Right renal cortex interstitium (tissue), 3 donors: Measurements from ENCODE around the gene ACP5. TPM values are rescaled to one million over a fixed set of nuclear protein-coding genes. Genes with fewer than 3 reads are reported as not detected.
A peak's percentile ranks its signal among the peaks of the same experiment; 100 is the strongest.
"Not testable (repeated sequence)": the region's sequence is repeated elsewhere in the genome, so short reads cannot be mapped to it uniquely, and the experiment has no call there.

Source experiments
- DNase-seq, 3 donors: peaks; one replicate each; pipeline ENCODE4 v3.0.0-alpha.2; 2013; ENCODE audit warnings: low read depth in 3 of 3, low spot score in 2 of 3
- polyA plus RNA-seq, 3 donors: library from polyadenylated mRNA; unstranded; fragments of 120-200 nt; gene quantifications; one replicate each; pipeline ENCODE4 v1.2.1, GENCODE V29; 2013; ENCODE audit not compliant: insufficient read length in 3 of 3

Gene ACP5
- polyA plus RNA-seq: 10 to 100 TPM; 12.6 to 17.2 (median 15.5) TPM

DNA sequence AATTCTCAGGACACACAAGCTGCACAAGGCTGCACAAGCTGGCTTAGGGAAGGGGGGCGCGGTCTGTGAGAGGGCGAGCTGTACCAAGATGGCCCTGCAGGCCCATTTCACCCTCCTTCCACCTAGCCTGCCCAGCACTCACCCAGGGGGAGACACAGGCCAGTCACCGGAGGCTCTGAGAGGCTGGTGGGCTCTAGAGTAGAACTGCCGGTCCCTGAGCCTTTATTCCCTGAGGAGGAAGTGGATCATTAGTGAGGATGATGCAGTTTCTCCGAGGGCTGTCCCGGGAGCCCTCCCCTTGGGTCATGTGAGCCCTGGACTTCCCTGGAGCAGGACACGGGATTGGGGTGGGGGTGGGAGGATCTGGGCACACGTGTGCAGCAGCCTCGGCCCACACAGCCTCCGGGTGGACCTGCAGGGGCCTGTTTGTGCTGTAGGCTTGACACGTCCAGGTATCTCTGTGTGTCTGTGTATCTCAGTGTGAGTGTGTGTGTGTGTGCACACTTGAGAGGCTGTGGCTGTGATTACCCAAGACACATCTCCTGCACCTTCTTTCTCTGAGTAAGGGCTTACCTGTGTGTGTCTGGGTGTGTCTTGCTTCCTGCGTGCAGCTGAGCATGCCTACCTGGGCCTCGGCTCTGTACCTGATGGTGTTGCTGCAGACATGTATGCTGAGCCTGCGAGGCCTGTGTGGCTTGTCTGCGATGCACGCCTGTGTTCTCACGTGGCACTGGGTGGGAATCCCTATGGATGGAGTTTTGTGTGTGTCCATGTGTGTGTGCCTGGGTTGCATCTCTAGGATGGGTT is at the start of gene ACP5:
Gene ACP5, minus strand, starts transcription at position 195 of the 807 bp plus-strand sequence. CDS start 328 bp downstream, outside the sequence.
- no peak for DNase-seq

DNA sequence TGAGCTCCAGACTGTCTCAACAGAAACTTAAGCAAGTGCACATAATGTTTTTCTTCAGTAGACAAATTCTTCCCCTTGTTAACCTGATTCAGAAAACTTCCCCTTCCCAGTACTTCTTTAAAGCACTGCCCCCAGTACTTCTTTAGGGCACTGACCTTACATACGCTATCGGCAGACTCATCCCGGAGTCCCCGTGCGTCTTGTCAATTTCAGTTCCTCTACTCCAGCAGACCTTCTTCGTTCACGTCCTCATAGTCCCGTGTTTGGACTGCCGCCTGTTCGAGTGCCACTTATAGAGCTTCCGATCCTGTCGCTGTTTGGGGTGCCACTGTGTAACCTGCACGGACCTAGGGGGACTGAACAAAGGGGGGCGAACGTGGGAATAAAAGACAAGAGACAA is 48.8 kb upstream of the ACP5 start:
- DNase-seq: no peak

GRCh38 chr19:11624069-11624463 is 46.6 kb upstream of the ACP5 start:
- no peak for DNase-seq

GRCh38 chr19:11622401-11622800 is 45.0 kb upstream of the ACP5 start:
- not testable (repeated sequence) for DNase-seq

GRCh38 chr19:11620553-11620952 is 43.1 kb upstream of the ACP5 start:
- DNase-seq: no peak

GRCh38 chr19:11617180-11618062 is 40.0 kb upstream of the ACP5 start:
- DNase-seq: no peak

DNA sequence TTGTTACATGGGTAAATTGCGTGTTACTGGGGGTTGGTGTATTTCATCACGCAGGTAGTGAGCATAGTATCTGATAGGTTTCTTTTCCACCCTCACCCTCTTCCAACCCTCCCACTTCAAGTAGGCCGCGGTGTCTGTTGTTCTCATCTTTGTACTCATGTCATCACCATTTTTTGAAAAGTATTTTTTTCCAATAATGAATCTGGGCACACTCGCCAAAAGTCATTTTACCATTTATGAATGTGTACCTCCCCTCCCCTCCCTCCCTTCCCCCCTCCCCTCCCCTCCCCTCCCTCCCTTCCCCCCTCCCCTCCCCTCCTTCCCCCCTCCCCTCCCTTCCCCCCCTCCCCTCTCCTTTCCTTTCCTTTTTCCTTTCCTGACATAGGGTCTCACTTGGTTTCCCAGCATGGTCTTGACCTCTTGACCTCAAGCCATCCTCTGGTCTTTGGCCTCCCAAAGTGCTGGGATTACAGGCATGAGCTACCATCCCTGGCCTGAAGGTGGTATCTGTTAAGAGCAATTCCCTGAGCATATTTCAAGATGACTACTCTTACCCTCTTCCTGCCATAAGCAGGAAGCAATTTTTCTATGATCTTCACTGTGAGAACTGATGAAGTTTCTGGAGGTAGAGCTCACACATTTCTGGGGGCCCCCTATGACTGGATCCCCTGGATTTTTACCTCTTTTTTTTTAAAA is 35.5 kb upstream of the ACP5 start:
- no peak for DNase-seq

DNA sequence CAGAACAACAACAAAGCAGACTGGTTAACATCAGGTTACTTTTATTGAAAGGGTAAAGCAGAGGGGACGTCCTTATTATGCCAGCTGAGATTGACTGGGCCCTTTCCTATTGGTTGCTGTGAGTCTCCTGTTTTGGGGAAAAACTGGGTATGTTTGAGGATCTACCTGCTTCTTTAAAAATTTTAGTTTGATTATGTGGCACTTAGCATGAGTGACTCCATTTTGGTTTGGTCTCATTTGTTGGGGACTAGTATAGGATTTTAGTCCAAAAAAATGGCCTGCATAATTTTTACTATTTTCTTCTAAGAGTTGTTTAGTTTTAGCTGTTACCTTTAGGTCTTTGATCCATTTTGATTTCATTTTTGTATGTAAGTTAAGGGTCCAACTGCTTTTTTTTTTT is 34.3 kb upstream of the ACP5 start:
- no peak for DNase-seq

- DNase-seq: no peak
Observed at GRCh38 chr19:11606484-11606883, 29.0 kb upstream of the ACP5 start.

- not testable (repeated sequence) for DNase-seq
Observed at GRCh38 chr19:11599704-11600103, 22.3 kb upstream of the ACP5 start.

DNA sequence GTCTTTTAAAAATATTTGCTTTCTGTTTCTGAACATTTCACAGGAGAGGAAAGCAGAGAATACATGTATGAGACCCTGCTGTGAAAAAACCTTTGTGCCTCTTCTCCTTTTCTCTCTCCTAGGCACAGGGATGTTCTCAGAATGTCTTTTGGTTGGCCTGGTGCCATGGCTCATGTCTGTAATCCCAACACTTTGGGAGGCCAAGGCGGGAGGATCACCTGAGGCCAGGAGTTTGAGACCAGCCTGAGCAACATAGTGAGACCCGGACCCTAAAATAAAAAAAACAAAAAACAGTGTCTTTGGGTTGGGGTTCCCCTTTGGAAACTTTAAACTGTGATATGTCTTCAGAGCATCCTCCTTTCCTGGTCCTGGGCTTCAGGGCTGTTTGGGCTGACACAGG is 21.3 kb upstream of the ACP5 start:
- DNase-seq: no peak

- DNase-seq: no peak
Observed at GRCh38 chr19:11598103-11598483, 20.6 kb upstream of the ACP5 start.

- peak; percentile 97 to 98 (median 98) for DNase-seq
Observed at GRCh38 chr19:11597202-11598102, 20.0 kb upstream of the ACP5 start, which contains the start of gene ZNF627. Gene ZNF627 (plus strand): TSS chr19:11597483. CDS start chr19:11597628, 145 bp downstream.

- DNase-seq: no peak
Observed at GRCh38 chr19:11596156-11596555, 18.7 kb upstream of the ACP5 start.

DNA sequence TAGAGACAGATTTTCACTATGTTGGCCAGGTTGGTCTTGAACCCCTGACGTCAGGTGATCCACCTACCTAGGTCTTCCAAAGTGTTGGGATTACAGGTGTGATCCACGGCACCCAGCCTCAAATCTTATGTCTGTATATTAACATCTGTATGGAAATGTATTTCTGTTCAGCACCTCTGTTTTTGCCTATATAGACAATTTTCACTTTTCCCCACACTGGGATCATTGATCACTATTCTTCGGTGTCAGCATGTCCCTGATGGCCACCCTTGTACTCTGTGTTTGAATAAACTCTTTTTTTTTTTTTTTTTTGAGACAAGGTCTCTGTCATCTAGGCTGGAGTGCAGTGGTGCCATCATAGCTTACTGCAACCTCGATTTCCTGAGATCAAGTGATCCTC is 16.6 kb upstream of the ACP5 start:
- DNase-seq: no peak

DNA sequence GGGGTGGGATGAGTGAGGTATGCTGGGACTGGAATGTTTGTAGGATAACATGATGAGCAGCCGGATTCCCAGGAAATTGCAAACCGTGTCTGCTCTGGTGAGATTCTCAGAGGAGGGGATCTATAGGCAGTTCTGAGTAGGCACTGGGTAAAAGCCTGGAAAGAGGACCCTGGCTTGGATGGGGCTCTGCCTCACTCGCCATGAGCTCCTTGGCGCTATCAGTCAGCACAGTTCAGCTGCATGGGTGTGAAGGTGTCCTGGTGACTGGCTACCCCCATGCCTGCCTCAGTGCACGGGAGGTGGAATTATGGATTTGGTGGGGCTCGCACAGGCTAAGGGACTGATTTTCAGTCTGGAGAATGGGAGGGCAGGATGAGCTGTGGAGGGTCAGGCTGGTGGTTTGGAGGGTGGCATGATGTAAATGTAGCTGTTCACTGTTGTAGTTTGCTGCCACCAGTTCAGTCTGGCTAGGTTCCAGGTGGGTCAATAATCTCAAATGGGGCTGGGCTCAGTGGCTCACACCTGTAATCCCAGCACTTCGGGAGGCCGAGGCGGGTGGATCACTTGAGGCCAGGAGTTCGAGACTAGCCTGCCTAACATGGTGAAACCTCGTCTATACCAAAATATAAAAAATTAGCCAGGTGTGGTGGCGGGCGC is 10.7 kb upstream of the ACP5 start:
- no peak for DNase-seq

DNA sequence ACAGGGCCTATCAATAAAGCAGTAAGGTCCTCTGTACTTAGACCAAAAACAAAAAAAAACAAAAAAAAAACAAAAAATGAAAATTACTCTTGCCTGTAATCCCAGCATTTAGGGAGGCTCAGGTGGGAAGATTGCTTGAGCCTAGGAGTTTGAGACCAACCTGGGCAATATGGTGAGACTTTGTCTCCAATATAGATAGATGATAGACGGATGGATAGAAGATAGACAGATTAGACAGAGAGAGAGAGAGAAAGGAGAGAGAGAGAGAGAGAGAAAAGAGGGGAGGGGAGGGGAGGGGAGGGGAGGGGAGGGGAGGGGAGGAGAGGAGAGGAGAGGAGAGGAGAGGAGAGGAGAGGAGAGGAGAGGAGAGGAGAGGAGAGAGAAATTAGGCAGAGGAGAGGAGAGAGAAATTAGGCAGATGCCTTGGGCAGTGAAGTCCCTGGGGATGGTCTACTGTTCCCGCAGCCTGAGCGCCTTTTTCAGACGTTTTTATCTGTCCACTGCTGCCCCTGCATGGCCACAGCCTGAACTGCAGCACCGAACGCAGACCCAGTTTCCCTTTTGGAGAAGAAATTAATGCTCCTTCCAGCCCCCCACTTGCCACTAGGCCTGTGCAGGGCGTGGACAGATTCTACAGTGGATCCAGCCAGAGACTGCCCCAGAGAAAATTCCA is 10.0 kb upstream of the ACP5 start:
- DNase-seq: no peak

DNA sequence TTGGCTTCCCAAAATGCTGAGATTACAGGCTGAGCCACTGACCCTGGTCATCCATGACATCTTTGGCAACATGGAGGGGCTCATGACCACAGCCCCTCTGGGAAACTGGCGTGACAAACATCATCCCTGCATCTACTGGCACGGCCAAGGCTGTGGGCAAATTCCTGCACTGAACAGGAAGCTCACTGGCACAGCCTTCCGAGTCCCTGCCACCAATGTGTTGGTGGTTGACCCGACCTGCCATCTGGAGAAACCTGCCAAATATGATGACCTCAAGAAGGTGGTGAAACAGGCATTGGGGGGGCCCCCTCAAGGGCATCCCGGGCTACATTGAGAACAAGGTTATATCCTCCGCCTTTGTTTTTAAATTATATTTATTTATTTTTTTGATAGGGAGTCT is 8.9 kb upstream of the ACP5 start:
- no peak for DNase-seq

GRCh38 chr19:11581740-11582139 is 4.3 kb upstream of the ACP5 start:
- no peak for DNase-seq
